Endothelial cell of umbilical vein (primary cell): ENCODE data around the gene FRY.

Experiments
- CTCF ChIP-seq, 2 donors: IDR thresholded peaks; 1 replicate in 1 of 2; 2 replicates in 1 of 2; pipeline ENCODE4 v1.5.1; 2011; ENCODE audit warnings: low read length in 2 of 2, mild to moderate bottlenecking in 2 of 2, moderate library complexity in 2 of 2, control low read depth in 1 of 2, inconsistent platforms in 1 of 2, low read depth in 1 of 2; ENCODE audit not compliant: insufficient read depth in 1 of 2; ENCODE audit errors: extremely low read depth in 1 of 2
- EZH2 ChIP-seq: IDR thresholded peaks from 2 replicates; pipeline ENCODE4 v1.6.1; 2012; ENCODE audit warnings: borderline replicate concordance, low read depth, mild to moderate bottlenecking, moderate library complexity, low read length, inconsistent platforms; ENCODE audit not compliant: severe bottlenecking
- FOS ChIP-seq: IDR thresholded peaks from 2 replicates; pipeline ENCODE4 v1.6.1; 2011; ENCODE audit warnings: mild to moderate bottlenecking, low read length, moderate library complexity, borderline replicate concordance; ENCODE audit not compliant: insufficient read depth
- GATA2 ChIP-seq: IDR thresholded peaks from 2 replicates; pipeline ENCODE4 v1.7.0; 2011; ENCODE audit warnings: low read depth, mild to moderate bottlenecking, moderate library complexity, mixed read lengths, low read length; ENCODE audit not compliant: insufficient read length, insufficient read depth
- JUN ChIP-seq: IDR thresholded peaks from 2 replicates; pipeline ENCODE4 v1.6.1; 2011; ENCODE audit warnings: borderline replicate concordance, low read depth; ENCODE audit not compliant: insufficient read length, insufficient read depth
- MYC ChIP-seq: IDR thresholded peaks from one replicate; pipeline ENCODE4 v1.6.1; 2011; ENCODE audit warnings: mild to moderate bottlenecking, low read depth, low read length
- POLR2A ChIP-seq: IDR thresholded peaks from 2 replicates; pipeline ENCODE4 v1.6.1; 2012; ENCODE audit warnings: low read depth, mild to moderate bottlenecking, control low read depth, low read length
- POLR2AphosphoS5 ChIP-seq: IDR thresholded peaks from 2 replicates; pipeline ENCODE4 v1.6.1; 2012; ENCODE audit warnings: low read depth, mild to moderate bottlenecking, control low read depth, low read length, moderate library complexity; ENCODE audit not compliant: insufficient read depth
- TF ChIP-seq, protein P1 (sequence below): IDR thresholded peaks from 2 replicates; pipeline ENCODE4 v1.6.1; 2011; ENCODE audit not compliant: insufficient read depth, insufficient read length

GRCh38 chr13:32334671-32335070 is 303.1 kb downstream of the FRY start:
- TF ChIP-seq POLR2A (no peak), EZH2 (no peak), CTCF (IDR thresholded peaks at IDR 0.05; ENCODE audit: extremely low read depth in 1 of 2, insufficient read depth in 1 of 2, low read depth in 1 of 2, low read length in 2 of 2) (no peak), POLR2AphosphoS5 (no peak), MYC (no peak), GATA2 (no peak), FOS (no peak), JUN (no peak)
- TF ChIP-seq, protein P1, sequence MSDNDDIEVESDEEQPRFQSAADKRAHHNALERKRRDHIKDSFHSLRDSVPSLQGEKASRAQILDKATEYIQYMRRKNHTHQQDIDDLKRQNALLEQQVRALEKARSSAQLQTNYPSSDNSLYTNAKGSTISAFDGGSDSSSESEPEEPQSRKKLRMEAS, result no peak
